H1 (cell line): ENCODE measurements around the gene PPP1R1B. TPM values are rescaled to one million over a fixed set of nuclear protein-coding genes. Genes with fewer than 3 reads are reported as not detected.

Experiments used
- CTCF ChIA-PET: fragments of 300-600 bp; sonication (Branson Sonifier 250); formaldehyde crosslinking; loops from one replicate; lab custom pipeline; 2021; ENCODE audit not compliant: partially characterized antibody; lab: Charles Lee
- POLR2A ChIA-PET: fragments of 300-600 bp; sonication (Branson Sonifier 250); formaldehyde crosslinking; loops from one replicate; lab custom pipeline; 2021; ENCODE audit warnings: inconsistent platforms; ENCODE audit not compliant: partially characterized antibody; lab: Charles Lee
- DNase-seq, 2 experiments: peaks; one replicate each; pipeline versions ENCODE4 v3.0.0 to v3.0.0-alpha.2; 2010 to 2022; ENCODE audit warnings: low spot score in 2 of 2, low read depth in 1 of 2, mixed read lengths in 1 of 2
- FAIRE-seq: peaks from 2 replicates; lab custom pipeline; 2011; peaks lifted over from hg19 to GRCh38; lab: Jason Lieb, UNC
- H2AFZ ChIP-seq: 2 replicates; pipeline ENCODE4 v1.8.1; 2012; ENCODE audit warnings: low read length, inconsistent platforms
- H2AK5ac ChIP-seq: 2 replicates; pipeline ENCODE4 v1.6.1; 2013; ENCODE audit warnings: low read depth, low read length
- H2BK120ac ChIP-seq: replicated peaks from 2 replicates; pipeline ENCODE3; 2013; ENCODE audit warnings: low read depth, low read length, inconsistent platforms
- H2BK12ac ChIP-seq: 2 replicates; pipeline ENCODE4 v1.6.1; 2013; ENCODE audit warnings: low read depth, low read length
- H2BK15ac ChIP-seq: 2 replicates; pipeline ENCODE4 v1.6.1; 2013; ENCODE audit warnings: low read length
- H2BK20ac ChIP-seq: 2 replicates; pipeline ENCODE4 v1.6.1; 2013; ENCODE audit warnings: low read length
- H2BK5ac ChIP-seq: 2 replicates; pipeline ENCODE4 v1.6.1; 2013; ENCODE audit warnings: low read depth, low read length
- H3K14ac ChIP-seq: 2 replicates; pipeline ENCODE4 v1.6.1; 2013; ENCODE audit warnings: inconsistent platforms; ENCODE audit not compliant: insufficient read length
- H3K18ac ChIP-seq: 2 replicates; pipeline ENCODE4 v1.6.1; 2013; ENCODE audit warnings: low read length; ENCODE audit errors: extremely low read depth
- H3K23ac ChIP-seq: 2 replicates; pipeline ENCODE4 v1.6.1; 2013; ENCODE audit warnings: inconsistent platforms; ENCODE audit not compliant: insufficient read length
- H3K23me2 ChIP-seq: 2 replicates; pipeline ENCODE4 v1.6.1; 2013; ENCODE audit warnings: low read depth, low read length
- H3K27ac ChIP-seq: 2 replicates; pipeline ENCODE4 v1.6.1; 2011; ENCODE audit warnings: low read depth, low read length, inconsistent platforms
- H3K27me3 ChIP-seq, 4 experiments: replicated peaks in 1 of 4; 1 replicate in 1 of 4; 2 replicates in 3 of 4; pipeline versions ENCODE4 v1.6.1 to v1.8.1; 2011 to 2013; ENCODE audit warnings: low read length in 3 of 4, mild to moderate bottlenecking in 3 of 4, inconsistent platforms in 2 of 4, mixed read lengths in 2 of 4, moderate library complexity in 1 of 4; ENCODE audit not compliant: control insufficient read depth in 3 of 4, insufficient read depth in 3 of 4; ENCODE audit errors: extremely low read depth in 1 of 4
- H3K36me3 ChIP-seq, 4 experiments: 2 replicates each; pipeline versions ENCODE4 v1.6.1 to v1.8.1; 2011 to 2013; ENCODE audit warnings: mild to moderate bottlenecking in 4 of 4, low read length in 3 of 4, moderate library complexity in 2 of 4, control low read depth in 1 of 4, inconsistent platforms in 1 of 4; ENCODE audit not compliant: insufficient read depth in 4 of 4, control insufficient read depth in 2 of 4
- H3K4ac ChIP-seq: replicated peaks from 2 replicates; pipeline ENCODE3; 2013; ENCODE audit warnings: low read length, low read depth, mixed read lengths, inconsistent platforms; ENCODE audit not compliant: insufficient read length
- H3K4me1 ChIP-seq, 4 experiments: replicated peaks in 1 of 4; 1 replicate in 1 of 4; 2 replicates in 3 of 4; pipeline versions ENCODE4 v1.6.1 to v1.8.1; 2011 to 2013; ENCODE audit warnings: low read length in 3 of 4, inconsistent platforms in 2 of 4, mixed read lengths in 1 of 4; ENCODE audit not compliant: insufficient read depth in 4 of 4, control insufficient read depth in 3 of 4
- H3K4me2 ChIP-seq, 2 experiments: 2 replicates each; pipeline versions ENCODE4 v1.6.1 to v1.8.1; 2011 to 2013; ENCODE audit warnings: low read depth in 2 of 2, low read length in 2 of 2, control low read depth in 1 of 2, inconsistent platforms in 1 of 2, mild to moderate bottlenecking in 1 of 2; ENCODE audit not compliant: insufficient read depth in 1 of 2
- H3K4me3 ChIP-seq, 4 experiments: fragments of 200-600, 300-600 bp in 1 of 4; sonication (generic), shearing (Covaris generic), sonication (Bioruptor Twin) in 1 of 4; 2 replicates each; pipeline versions ENCODE4 v1.5.1 to v1.8.1; 2011 to 2016; ENCODE audit warnings: low read length in 4 of 4, low read depth in 3 of 4, control low read depth in 2 of 4, inconsistent platforms in 2 of 4, mild to moderate bottlenecking in 2 of 4, mixed read lengths in 1 of 4, moderate library complexity in 1 of 4; ENCODE audit not compliant: insufficient read depth in 2 of 4; ENCODE audit errors: extremely low read depth in 1 of 4
- H3K56ac ChIP-seq: replicated peaks from 2 replicates; pipeline ENCODE3; 2013; ENCODE audit warnings: low read depth, mild to moderate bottlenecking, mixed read lengths, low read length, inconsistent platforms; ENCODE audit not compliant: insufficient read length
- H3K79me1 ChIP-seq: 2 replicates; pipeline ENCODE4 v1.6.1; 2013; ENCODE audit warnings: low read depth, low read length, control low read depth
- H3K79me2 ChIP-seq, 2 experiments: 2 replicates each; pipeline versions ENCODE4 v1.6.1 to v1.8.1; 2012 to 2013; ENCODE audit warnings: low read length in 2 of 2, mild to moderate bottlenecking in 2 of 2, inconsistent platforms in 1 of 2; ENCODE audit not compliant: insufficient read depth in 2 of 2, control insufficient read depth in 1 of 2
- H3K9ac ChIP-seq, 4 experiments: replicated peaks in 1 of 4; 1 replicate in 1 of 4; 2 replicates in 3 of 4; pipeline versions ENCODE4 v1.6.1 to v1.8.1; 2011 to 2013; ENCODE audit warnings: low read depth in 3 of 4, low read length in 3 of 4, control low read depth in 2 of 4, mild to moderate bottlenecking in 2 of 4, moderate library complexity in 2 of 4, inconsistent platforms in 1 of 4; ENCODE audit errors: extremely low read depth in 1 of 4
- H3K9me3 ChIP-seq, 2 experiments: 2 replicates each; pipeline versions ENCODE4 v1.6.1 to v1.8.1; 2012 to 2013; ENCODE audit warnings: mild to moderate bottlenecking in 2 of 2, moderate library complexity in 2 of 2, control low read depth in 1 of 2, inconsistent platforms in 1 of 2, low read depth in 1 of 2, low read length in 1 of 2, mixed read lengths in 1 of 2; ENCODE audit not compliant: insufficient read depth in 2 of 2
- H4K20me1 ChIP-seq, 2 experiments: replicated peaks in 1 of 2; 2 replicates each; pipeline versions ENCODE3 to v1.8.1; 2011 to 2013; ENCODE audit warnings: inconsistent platforms in 2 of 2, low read length in 2 of 2, mild to moderate bottlenecking in 1 of 2; ENCODE audit not compliant: insufficient read depth in 2 of 2, control insufficient read depth in 1 of 2
- H4K5ac ChIP-seq: 2 replicates; pipeline ENCODE4 v1.6.1; 2013; ENCODE audit warnings: low read length, low read depth, mixed read lengths, inconsistent platforms; ENCODE audit not compliant: insufficient read length
- H4K8ac ChIP-seq: 2 replicates; pipeline ENCODE4 v1.8.0; 2013; ENCODE audit warnings: mild to moderate bottlenecking, moderate library complexity, low read length, inconsistent platforms; ENCODE audit not compliant: insufficient read depth; ENCODE audit errors: extremely low read depth
- H4K91ac ChIP-seq: replicated peaks from 2 replicates; pipeline ENCODE3; 2013; ENCODE audit warnings: low read length, mixed read lengths, inconsistent platforms; ENCODE audit not compliant: insufficient read length
- ASH2L ChIP-seq: fragments of 200-600, 300-600 bp; sonication (generic); IDR thresholded peaks from one replicate; pipeline ENCODE4 v1.7.1; 2017; ENCODE audit warnings: low read length
- BRCA1 ChIP-seq: IDR thresholded peaks from 2 replicates; pipeline ENCODE4 v1.6.1; 2012; ENCODE audit warnings: low read depth, low read length, improper control_type of control experiment
- CREB1 ChIP-seq: IDR thresholded peaks from 2 replicates; pipeline ENCODE4 v1.6.1; 2012; ENCODE audit warnings: inconsistent platforms
- E2F6 ChIP-seq: IDR thresholded peaks from 2 replicates; pipeline ENCODE4 v1.6.1; 2012; ENCODE audit warnings: inconsistent platforms
- KDM1A ChIP-seq: fragments of 200-600, 300-600 bp; sonication (generic); IDR thresholded peaks from 2 replicates; pipeline ENCODE4 v1.7.1; 2016; ENCODE audit warnings: mild to moderate bottlenecking, low read length, borderline replicate concordance
- KDM5A ChIP-seq: fragments of 200-600 bp; IDR thresholded peaks from 2 replicates; pipeline ENCODE4 v1.7.1; 2012; ENCODE audit warnings: mild to moderate bottlenecking, low read length, inconsistent platforms, mixed read lengths
- NRF1 ChIP-seq: IDR thresholded peaks from 2 replicates; pipeline ENCODE4 v1.6.1; 2011; ENCODE audit warnings: mild to moderate bottlenecking, low read depth, low read length, improper control_type of control experiment
- RBBP5 ChIP-seq: IDR thresholded peaks from 2 replicates; pipeline ENCODE4 v1.7.1; 2012; ENCODE audit warnings: low read depth, mild to moderate bottlenecking, inconsistent platforms, low read length, moderate library complexity, borderline replicate concordance
- RNF2 ChIP-seq: fragments of 200-900, 300-1000 bp; sonication (generic); IDR thresholded peaks from 2 replicates; pipeline ENCODE4 v1.7.1; 2016; ENCODE audit warnings: borderline replicate concordance, low read depth, mild to moderate bottlenecking, antibody characterized with exemption, low read length; ENCODE audit not compliant: poor library complexity, severe bottlenecking; ENCODE audit errors: missing control alignments
- SIRT6 ChIP-seq: IDR thresholded peaks from one replicate; pipeline ENCODE4 v1.7.1; 2012; ENCODE audit warnings: low read length, inconsistent platforms
- USF2 ChIP-seq: IDR thresholded peaks from 2 replicates; pipeline ENCODE4 v1.6.1; 2011; ENCODE audit warnings: low read length, improper control_type of control experiment
- ZNF274 ChIP-seq: IDR thresholded peaks from 2 replicates; pipeline ENCODE4 v1.7.0; 2012; ENCODE audit warnings: low read length, borderline replicate concordance; ENCODE audit errors: extremely low read depth
- WGBS, 2 experiments: shearing (Covaris generic) in 1 of 2; methylation state at CpG; one replicate each; pipeline versions ENCODE4 v1.1.6 to v1.1.7; 2013 to 2015; ENCODE audit warnings: low lambda C conversion rate in 2 of 2, mixed read lengths in 2 of 2, inconsistent platforms in 1 of 2, low coverage in 1 of 2, missing lambda C conversion rate in 1 of 2; ENCODE audit not compliant: insufficient replicate concordance in 2 of 2, insufficient coverage in 1 of 2, insufficient read length in 1 of 2; ENCODE audit errors: extremely low coverage in 1 of 2, missing lambda C conversion rate in 1 of 2; 5-methylcytosine and 5-hydroxymethylcytosine counted together
- polyA plus RNA-seq, 7 experiments: library from polyadenylated mRNA; depleted of rRNA in 3 of 7; stranded (reverse) in 5 of 7; unstranded in 2 of 7; fragments of >200 nt in 5 of 7; fragments of 200-250 nt in 2 of 7; gene quantifications; 1 replicate in 5 of 7; 2 replicates in 1 of 7; 4 replicates in 1 of 7; pipeline versions ENCODE4 v1.2.1 to v1.2.3, GENCODE V29; 2011 to 2013; ENCODE audit warnings: missing spikeins in 2 of 7, mixed read lengths in 2 of 7
- total RNA-seq: library from RNA; stranded (reverse); fragmentation: NEBNext Ultra II Directional; extraction: Animal tissue kit (Norgen Biotek cat#: 25700); gene quantifications from 2 replicates; pipeline ENCODE4 v1.2.1, GENCODE V29; 2021

PPP1R1B gene
- total and polyA plus RNA-seq, 2 of the 8 experiments (the other 6 are each of a cell fraction or from before 2014, with no cell fraction given): 10.7 to 22.3 TPM

- Histone ChIP-seq H4K91ac (no peak overlapping the region), H3K4me1 (peaks cover 16 to 35% (median 23%) of the 10 kb centered on the region in 4 experiments), H4K8ac (no peak overlapping the region), H2AK5ac (no peak overlapping the region), H4K5ac (no peak overlapping the region), H2BK5ac (no peak overlapping the region), H2BK120ac (no peak overlapping the region), H3K18ac (no peak overlapping the region), H2BK20ac (no peak overlapping the region), H3K27ac (no peak overlapping the region), H2BK12ac (no peak overlapping the region), H3K79me2 (peaks cover 8 to 64% of the 10 kb centered on the region in 2 experiments), H3K27me3 (0 out of 7 replicates have a peak, but pooled peaks cover 0 to 3% (median 0%) of the 10 kb centered on the region in 4 experiments), H2BK15ac (no peak overlapping the region), H3K14ac (no peak overlapping the region), H3K23ac (no peak overlapping the region), H3K4me3 (no peak overlapping the region), H3K9me3 (no peaks in the 10 kb centered on the region), H3K4ac (no peak overlapping the region), H3K79me1 (peaks cover 38% of the 10 kb centered on the region), H2AFZ (no peak overlapping the region), H3K56ac (no peak overlapping the region), H3K23me2 (peaks cover 8% of the 10 kb centered on the region; the same call in 1 of the 2 replicates), H3K36me3 (no peaks in the 10 kb centered on the region), H4K20me1 (peaks cover 3 to 27% of the 10 kb centered on the region in 2 experiments), H3K4me2 (peak overlapping the region in 1 of 2 experiments; percentile 31; a peak in 1 of 4 replicates), H3K9ac (no peak overlapping the region)
- ChIA-PET CTCF (interaction anchor here (1.0 to 49.2 kb wide), 10 partner anchors 9 to 142 kb away, joined by 3 to 1885 read pairs (median 9); partner anchors contain the start of genes ERBB2, MIEN1, PGAP3 and PNMT), POLR2A (interaction anchor here (0.6 to 5.5 kb wide), 9 partner anchors 8 to 116 kb away, joined by 3 to 28 read pairs (median 3); partner anchors contain the start of gene ERBB2)
- 95% methylated on average over 2 of the region's 2 CpGs; no CpG with 5 or more reads in 1 of the 2 experiments for WGBS, 2 experiments
- FAIRE-seq (no peak), DNase-seq (no peak)
- TF ChIP-seq CREB1 (no peak), RBBP5 (no peak), RNF2 (no peak), KDM1A (no peak), USF2 (no peak), ASH2L (no peak), KDM5A (no peak), BRCA1 (no peak), SIRT6 (no peak), NRF1 (no peak), E2F6 (no peak), ZNF274 (no peak)
These were observed 12.3 kb downstream of the PPP1R1B start for GRCh38 chr17:39639043-39639442.
